Measurements from ENCODE around the gene RBM47.
"Not testable (repeated sequence)": the region's sequence is repeated elsewhere in the genome, so short reads cannot be mapped to it uniquely, and the experiment has no call there.

The RBM47 gene

GRCh38 chr4:40446839-40447238 lies 182.8 kb downstream of the RBM47 start:
- DNase-seq (ENCODE audit: low read depth) = no peak
- no peak for TF ChIP-seq CTCF (IDR thresholded peaks at IDR 0.05; ENCODE audit: low read depth, low read length, missing control alignments)
- H3K4me3 ChIP-seq (ENCODE audit: low read depth, low read length) = no peak overlapping the region

- DNase-seq (ENCODE audit: low read depth); H3K4me3 ChIP-seq (ENCODE audit: low read depth, low read length): not testable (repeated sequence)
These were observed 183.4 kb downstream of the RBM47 start for GRCh38 chr4:40446261-40446750.

GRCh38 chr4:40445671-40446070 lies 184.0 kb downstream of the RBM47 start:
- H3K4me3 ChIP-seq (ENCODE audit: low read depth, low read length) = no peak overlapping the region
- no peak for DNase-seq (ENCODE audit: low read depth)
- TF ChIP-seq CTCF (IDR thresholded peaks at IDR 0.05; ENCODE audit: low read depth, low read length, missing control alignments) = no peak

- no peak overlapping the region for H3K4me3 ChIP-seq (ENCODE audit: low read depth, low read length)
- no peak for DNase-seq (ENCODE audit: low read depth)
- TF ChIP-seq CTCF (IDR thresholded peaks at IDR 0.05; ENCODE audit: low read depth, low read length, missing control alignments) = no peak
These were observed 188.2 kb downstream of the RBM47 start for GRCh38 chr4:40441430-40441829.

- TF ChIP-seq CTCF (IDR thresholded peaks at IDR 0.05; ENCODE audit: low read depth, low read length, missing control alignments) = no peak
- DNase-seq (ENCODE audit: low read depth) = no peak
These were observed 190.1 kb downstream of the RBM47 start for GRCh38 chr4:40439519-40439918.

GRCh38 chr4:40438384-40439026 lies 191.2 kb downstream of the RBM47 start:
- DNase-seq (ENCODE audit: low read depth) = no peak
- TF ChIP-seq CTCF (IDR thresholded peaks at IDR 0.05; ENCODE audit: low read depth, low read length, missing control alignments) = no peak
- no peak overlapping the region for H3K4me3 ChIP-seq (ENCODE audit: low read depth, low read length)

More at GRCh38 chr4:40439519-40439918, 190.1 kb downstream of the RBM47 start:
- no peak overlapping the region for H3K4me3 ChIP-seq (ENCODE audit: low read depth, low read length)

- no peak overlapping the region for H3K4me3 ChIP-seq (ENCODE audit: low read depth, low read length)
- no peak for DNase-seq (ENCODE audit: low read depth)
- TF ChIP-seq CTCF (IDR thresholded peaks at IDR 0.05; ENCODE audit: low read depth, low read length, missing control alignments) = no peak
These were observed 191.8 kb downstream of the RBM47 start for GRCh38 chr4:40437741-40438383.

GRCh38 chr4:40435306-40435705 lies 194.4 kb downstream of the RBM47 start:
- H3K4me3 ChIP-seq (ENCODE audit: low read depth, low read length); DNase-seq (ENCODE audit: low read depth): not testable (repeated sequence)

All from GM12864 (cell line).